Gastroesophageal sphincter (tissue), 4 donors: ENCODE results near the gene TIAM2. TPM values are rescaled to one million over a fixed set of nuclear protein-coding genes. Genes with fewer than 3 reads are reported as not detected.

ENCODE experiments used
- ATAC-seq: fragments of 150-250 bp; one replicate; pipeline ENCODE4 v1.9.1; 2016; ENCODE audit warnings: mild to moderate bottlenecking, moderate library complexity
- H3K27ac ChIP-seq, 4 donors: fragments of 200-600 bp; sonication (generic) in 3 of 4; 1 replicate in 3 of 4; 2 replicates in 1 of 4; pipeline ENCODE4 v1.5.1; 2016 to 2019
- H3K27me3 ChIP-seq: fragments of 200-600 bp; sonication (generic); one replicate; pipeline ENCODE4 v1.5.1; 2019
- H3K36me3 ChIP-seq, 2 donors: fragments of 200-600 bp; sonication (generic); one replicate each; pipeline ENCODE4 v1.5.1; 2019; ENCODE audit warnings: control low read depth in 1 of 2
- H3K4me1 ChIP-seq, 3 donors: fragments of 200-600 bp; sonication (generic); 1 replicate in 2 of 3; 2 replicates in 1 of 3; pipeline ENCODE4 v1.5.1; 2016 to 2019; ENCODE audit warnings: control low read depth in 2 of 3
- H3K4me3 ChIP-seq, 2 donors: fragments of 200-600 bp; sonication (generic); one replicate each; pipeline ENCODE4 v1.5.1; 2019; ENCODE audit warnings: mild to moderate bottlenecking in 1 of 2, moderate library complexity in 1 of 2
- H3K9me3 ChIP-seq, 3 donors: fragments of 200-600 bp; sonication (generic); one replicate each; pipeline ENCODE4 v1.5.1; 2017 to 2019; ENCODE audit warnings: control low read depth in 2 of 3
- EP300 ChIP-seq: sonication (generic); formaldehyde crosslinking; IDR thresholded peaks from one replicate; pipeline ENCODE4 v1.6.1; 2017; ENCODE audit warnings: antibody characterized with exemption, mild to moderate bottlenecking
- POLR2A ChIP-seq, 2 donors: fragments of 450-650 bp; IDR thresholded peaks; one replicate each; pipeline ENCODE4 v1.6.1; 2017; ENCODE audit warnings: antibody characterized with exemption in 2 of 2, mild to moderate bottlenecking in 2 of 2, moderate library complexity in 1 of 2
- POLR2AphosphoS5 ChIP-seq: sonication (generic); formaldehyde crosslinking; IDR thresholded peaks from one replicate; pipeline ENCODE4 v1.6.1; 2017; ENCODE audit warnings: antibody characterized with exemption
- WGBS, 2 donors: methylation state at CpG; one replicate each; pipeline ENCODE4 v1.1.5; 2018; ENCODE audit warnings: low coverage in 1 of 2; 5-methylcytosine and 5-hydroxymethylcytosine counted together
- total RNA-seq, 4 donors: library from RNA; depleted of rRNA; stranded (reverse); fragments of >200 nt; gene quantifications; one replicate each; pipeline ENCODE4 v1.1.0, GENCODE V29; 2016
- TF ChIP-seq, protein P1 (sequence below), 4 experiments: fragments of 200-600 bp in 2 of 4; fragments of 450-650 bp in 2 of 4; sonication (generic) in 1 of 4; IDR thresholded peaks; one replicate each; pipeline ENCODE4 v1.5.1; 2017 to 2019; ENCODE audit warnings: antibody characterized with exemption in 4 of 4, mild to moderate bottlenecking in 2 of 4, moderate library complexity in 2 of 4

The TIAM2 gene
- total RNA-seq, 4 donors from 2014 or later: 6.3 to 22.6 (median 14.2) TPM

DNA sequence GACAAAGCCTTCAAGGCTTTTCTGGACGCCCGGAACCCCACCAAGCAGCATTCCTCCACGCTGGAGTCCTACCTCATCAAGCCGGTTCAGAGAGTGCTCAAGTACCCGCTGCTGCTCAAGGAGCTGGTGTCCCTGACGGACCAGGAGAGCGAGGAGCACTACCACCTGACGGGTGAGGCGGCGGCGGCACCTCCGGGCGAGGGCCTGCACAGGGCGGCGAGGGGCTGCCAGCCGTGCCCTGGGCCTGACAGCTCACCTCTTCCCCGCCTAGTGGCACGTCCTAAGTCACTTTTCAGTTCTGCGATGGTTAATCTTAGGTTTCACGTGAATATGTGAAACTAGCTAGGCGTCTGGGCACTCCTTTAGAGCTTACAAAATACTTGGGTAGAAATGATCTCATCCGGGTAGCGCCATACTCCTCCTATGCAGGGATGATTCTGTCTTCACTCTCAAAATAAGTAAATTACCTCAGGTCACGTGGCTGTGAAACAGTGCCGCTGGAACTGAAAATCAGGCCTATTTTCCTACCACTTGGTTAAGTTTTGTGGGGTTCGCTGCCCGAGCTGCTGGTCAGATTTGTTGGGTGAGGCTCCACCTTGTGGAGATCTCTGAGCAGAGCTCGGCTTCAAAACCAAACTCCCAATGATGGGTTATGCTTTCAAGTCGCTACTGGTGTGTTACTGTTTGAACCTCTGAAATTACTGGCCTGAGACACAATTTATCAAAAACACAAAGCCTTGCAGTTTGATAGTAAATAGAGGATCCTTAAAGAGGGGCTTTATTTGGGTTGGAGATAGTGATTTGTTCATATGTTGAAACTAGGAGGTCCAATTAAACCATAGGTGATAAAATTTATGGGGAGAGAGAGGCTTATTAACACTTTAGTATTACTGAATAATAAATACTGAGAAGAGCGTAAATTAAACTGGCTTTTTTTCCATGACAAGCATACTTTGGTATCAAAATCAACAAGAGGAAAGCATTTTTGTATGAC, 253.2 kb downstream of the TIAM2 start:
- H3K4me3 ChIP-seq: no peak overlapping the region
- peaks cover 0 to 18% of the 10 kb centered on the region in 2 donors for H3K36me3 ChIP-seq
- no peak for TF ChIP-seq POLR2AphosphoS5
- TF ChIP-seq, protein P1, sequence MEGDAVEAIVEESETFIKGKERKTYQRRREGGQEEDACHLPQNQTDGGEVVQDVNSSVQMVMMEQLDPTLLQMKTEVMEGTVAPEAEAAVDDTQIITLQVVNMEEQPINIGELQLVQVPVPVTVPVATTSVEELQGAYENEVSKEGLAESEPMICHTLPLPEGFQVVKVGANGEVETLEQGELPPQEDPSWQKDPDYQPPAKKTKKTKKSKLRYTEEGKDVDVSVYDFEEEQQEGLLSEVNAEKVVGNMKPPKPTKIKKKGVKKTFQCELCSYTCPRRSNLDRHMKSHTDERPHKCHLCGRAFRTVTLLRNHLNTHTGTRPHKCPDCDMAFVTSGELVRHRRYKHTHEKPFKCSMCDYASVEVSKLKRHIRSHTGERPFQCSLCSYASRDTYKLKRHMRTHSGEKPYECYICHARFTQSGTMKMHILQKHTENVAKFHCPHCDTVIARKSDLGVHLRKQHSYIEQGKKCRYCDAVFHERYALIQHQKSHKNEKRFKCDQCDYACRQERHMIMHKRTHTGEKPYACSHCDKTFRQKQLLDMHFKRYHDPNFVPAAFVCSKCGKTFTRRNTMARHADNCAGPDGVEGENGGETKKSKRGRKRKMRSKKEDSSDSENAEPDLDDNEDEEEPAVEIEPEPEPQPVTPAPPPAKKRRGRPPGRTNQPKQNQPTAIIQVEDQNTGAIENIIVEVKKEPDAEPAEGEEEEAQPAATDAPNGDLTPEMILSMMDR (IDR thresholded peaks at IDR 0.05): peak; percentile 49 to 86 (median 75)
- peaks cover 0 to 30% (median 0%) of the 10 kb centered on the region in 3 donors for H3K4me1 ChIP-seq
- H3K27ac ChIP-seq: peak overlapping the region; percentile 45 to 81 (median 76)
- 45 to 73% methylated on average over 7 to 17 of the region's 30 CpGs for WGBS, 2 donors
- no peaks in the 10 kb centered on the region for H3K27me3 ChIP-seq
- ATAC-seq: peak; percentile 67
- H3K9me3 ChIP-seq: no peaks in the 10 kb centered on the region

DNA sequence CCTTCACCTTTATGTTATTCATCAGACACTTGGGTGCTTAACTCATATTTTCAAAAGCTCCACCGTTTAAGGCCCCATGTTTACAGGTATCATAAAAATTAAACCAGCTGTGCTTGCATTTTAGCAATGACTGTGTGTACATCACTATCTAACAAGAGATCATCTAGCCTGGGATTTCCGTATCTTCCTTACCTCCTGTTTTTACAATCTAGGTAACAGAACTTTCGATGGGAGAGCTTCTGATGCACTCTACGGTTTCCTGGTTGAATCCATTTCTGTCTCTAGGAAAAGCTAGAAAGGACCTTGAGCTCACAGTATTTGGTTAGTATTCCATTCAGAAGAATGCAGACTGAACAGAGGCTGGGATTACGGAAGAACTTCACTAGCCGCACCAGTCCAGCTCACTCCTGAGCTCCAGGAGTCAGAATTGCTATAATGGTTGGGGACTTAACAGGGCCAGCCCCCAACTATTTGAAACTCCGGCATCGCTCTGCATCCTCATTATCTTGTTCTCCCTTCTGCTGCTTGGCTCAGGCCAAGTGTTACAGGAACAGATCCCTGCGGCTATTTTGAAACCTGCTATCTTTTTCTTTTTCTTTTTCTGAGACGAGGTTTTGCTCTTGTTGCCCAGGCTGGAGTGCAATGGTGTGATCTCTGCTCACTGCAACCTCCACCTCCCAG, 255.7 kb downstream of the TIAM2 start:
- no peak overlapping the region for H3K27ac ChIP-seq
- no peak for ATAC-seq
- H3K9me3 ChIP-seq: no peaks in the 10 kb centered on the region
- WGBS, 2 donors: 90 to 93% methylated on average over 4 to 10 of the region's 10 CpGs
- H3K4me3 ChIP-seq: no peak overlapping the region
- TF ChIP-seq, protein P1 (IDR thresholded peaks at IDR 0.05): no peak
- TF ChIP-seq POLR2AphosphoS5: no peak
- TF ChIP-seq POLR2A (IDR thresholded peaks at IDR 0.05): no peak
- no peak for TF ChIP-seq EP300
- peaks cover 0 to 42% of the 10 kb centered on the region in 2 donors for H3K36me3 ChIP-seq
- no peaks in the 10 kb centered on the region for H3K27me3 ChIP-seq
- peaks cover 0 to 30% (median 0%) of the 10 kb centered on the region in 3 donors for H3K4me1 ChIP-seq

DNA sequence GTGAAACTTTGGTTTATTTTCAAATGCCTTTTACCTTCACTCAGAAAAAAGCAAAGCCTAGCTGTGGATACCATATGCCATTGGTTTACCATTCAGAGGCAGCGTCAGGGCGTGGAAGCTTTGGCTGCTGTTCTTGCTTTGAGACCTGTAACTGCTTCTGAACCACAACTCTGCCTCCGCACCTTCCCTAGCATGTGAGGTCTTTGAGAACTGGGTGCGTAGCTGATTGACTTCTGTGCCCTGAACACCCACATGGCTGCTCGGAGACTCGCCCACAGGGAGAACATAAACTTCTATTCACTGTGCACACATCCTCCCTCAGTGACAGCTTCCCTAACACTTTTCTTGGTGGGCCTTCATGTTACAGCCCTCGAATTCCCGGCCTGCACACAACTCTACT, 257.5 kb downstream of the TIAM2 start:
- no peaks in the 10 kb centered on the region for H3K9me3 ChIP-seq
- H3K36me3 ChIP-seq: peaks cover 0 to 57% of the 10 kb centered on the region in 2 donors
- H3K27ac ChIP-seq: peak overlapping the region in 3 of 4 donors; percentile 9 to 50 (median 35)
- no peak overlapping the region for H3K4me3 ChIP-seq
- TF ChIP-seq POLR2AphosphoS5: no peak
- H3K4me1 ChIP-seq: peaks cover 0 to 26% (median 0%) of the 10 kb centered on the region in 3 donors
- ATAC-seq: no peak
- no peaks in the 10 kb centered on the region for H3K27me3 ChIP-seq
- WGBS, 2 donors: 97 to 98% methylated on average over 6 of the region's 8 CpGs

DNA sequence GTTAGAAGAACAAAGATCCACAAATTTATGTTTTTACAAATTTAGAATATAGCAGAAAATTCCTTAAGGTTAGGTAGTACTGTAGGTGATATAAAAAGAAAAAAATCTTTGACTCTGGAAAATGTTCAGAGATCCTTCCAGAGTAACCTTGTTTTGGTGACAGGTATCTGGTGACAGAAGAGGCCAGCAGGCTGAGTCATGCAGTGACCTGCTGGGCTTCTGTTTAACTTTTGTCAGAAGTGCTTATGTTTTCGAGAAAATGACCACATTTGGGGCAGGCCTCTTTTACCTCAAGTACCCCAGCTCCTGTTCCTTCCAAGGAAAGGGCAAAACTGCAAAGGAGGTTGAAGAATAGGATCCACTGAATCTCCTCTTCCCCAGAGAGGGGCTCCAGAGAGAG, 258.2 kb downstream of the TIAM2 start:
- WGBS, 2 donors: 50% methylated on average over 1 of the region's 1 CpG
- Histone ChIP-seq H3K27ac (peak overlapping the region in 3 of 4 donors; percentile 35 to 50 (median 35)), H3K36me3 (peaks cover 0 to 65% of the 10 kb centered on the region in 2 donors), H3K27me3 (no peaks in the 10 kb centered on the region), H3K4me3 (no peak overlapping the region), H3K4me1 (peaks cover 0 to 19% (median 0%) of the 10 kb centered on the region in 3 donors), H3K9me3 (no peaks in the 10 kb centered on the region)
- ATAC-seq: no peak
- TF ChIP-seq POLR2A (IDR thresholded peaks at IDR 0.05) (no peak), POLR2AphosphoS5 (no peak), EP300 (no peak)
- TF ChIP-seq, protein P1 (IDR thresholded peaks at IDR 0.05): no peak

DNA sequence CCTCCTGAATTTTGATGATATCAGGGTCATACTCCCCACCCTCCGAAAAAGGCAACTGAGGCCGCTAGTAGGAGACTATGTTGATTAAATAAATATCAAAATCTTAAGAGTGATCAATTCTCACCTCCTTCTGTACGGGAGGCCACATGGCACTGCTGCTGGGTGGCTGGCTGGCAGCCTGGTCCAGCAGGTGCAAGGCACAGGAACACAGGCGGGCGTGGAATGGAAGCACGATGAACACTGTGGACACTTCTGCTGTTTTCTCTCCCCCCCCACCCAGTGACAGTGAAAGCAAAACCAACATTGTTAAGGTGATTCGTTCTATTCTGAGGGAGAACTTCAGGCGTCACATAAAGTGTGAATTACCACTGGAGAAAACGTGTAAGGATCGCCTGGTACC, 259.0 kb downstream of the TIAM2 start:
- Histone ChIP-seq H3K27ac (peak overlapping the region in 1 of 4 donors; percentile 35), H3K4me1 (peaks cover 0 to 17% (median 0%) of the 10 kb centered on the region in 3 donors), H3K9me3 (no peaks in the 10 kb centered on the region), H3K36me3 (peaks cover 0 to 73% of the 10 kb centered on the region in 2 donors), H3K27me3 (no peaks in the 10 kb centered on the region), H3K4me3 (no peak overlapping the region)
- WGBS, 2 donors: 91 to 93% methylated on average over 8 to 9 of the region's 10 CpGs
- no peak for ATAC-seq
- TF ChIP-seq, protein P1 (IDR thresholded peaks at IDR 0.05): no peak
- TF ChIP-seq POLR2A (IDR thresholded peaks at IDR 0.05): no peak
